Mesendoderm (in vitro differentiated cells): ENCODE data around the gene ODAD3.
A peak's percentile ranks its signal among the peaks of the same experiment; 100 is the strongest.

ENCODE experiments used
- DNase-seq: peaks from one replicate; pipeline ENCODE4 v3.0.0; 2013
- H2AK5ac ChIP-seq: 2 replicates; pipeline ENCODE4 v1.6.1; 2013; ENCODE audit warnings: low read length, inconsistent platforms
- H2BK120ac ChIP-seq: 2 replicates; pipeline ENCODE4 v1.6.1; 2013; ENCODE audit warnings: low read depth, mild to moderate bottlenecking, low read length, moderate library complexity, mixed read lengths
- H2BK15ac ChIP-seq: replicated peaks from 2 replicates; pipeline ENCODE4 v1.6.1; 2013; ENCODE audit warnings: low read depth, mild to moderate bottlenecking, moderate library complexity
- H2BK5ac ChIP-seq: 2 replicates; pipeline ENCODE4 v1.6.1; 2013; ENCODE audit warnings: low read length, inconsistent platforms
- H3K18ac ChIP-seq: 2 replicates; pipeline ENCODE4 v1.6.1; 2013; ENCODE audit warnings: mild to moderate bottlenecking, low read length, mixed read lengths
- H3K23ac ChIP-seq: one replicate; pipeline ENCODE4 v1.6.1; 2013; ENCODE audit warnings: low read length
- H3K27ac ChIP-seq: 2 replicates; pipeline ENCODE4 v1.5.1; 2013; ENCODE audit warnings: low read depth, mild to moderate bottlenecking, inconsistent platforms, low read length, moderate library complexity
- H3K27me3 ChIP-seq: 2 replicates; pipeline ENCODE4 v1.6.1; 2013; ENCODE audit warnings: low read length, control low read depth, mild to moderate bottlenecking, inconsistent platforms; ENCODE audit not compliant: insufficient read depth, poor library complexity
- H3K36me3 ChIP-seq: 2 replicates; pipeline ENCODE4 v1.6.1; 2013; ENCODE audit warnings: low read length, inconsistent platforms; ENCODE audit not compliant: control insufficient read depth, insufficient read depth
- H3K4ac ChIP-seq: one replicate; pipeline ENCODE4 v1.6.1; 2013; ENCODE audit warnings: low read depth, mild to moderate bottlenecking, low read length, moderate library complexity
- H3K4me1 ChIP-seq: 2 replicates; pipeline ENCODE4 v1.6.1; 2013; ENCODE audit warnings: low read depth, low read length, inconsistent platforms; ENCODE audit not compliant: control insufficient read depth
- H3K4me2 ChIP-seq: 2 replicates; pipeline ENCODE4 v1.6.1; 2013; ENCODE audit warnings: low read length
- H3K4me3 ChIP-seq: 2 replicates; pipeline ENCODE4 v1.5.1; 2013; ENCODE audit warnings: mild to moderate bottlenecking, low read length
- H3K56ac ChIP-seq: one replicate; pipeline ENCODE4 v1.6.1; 2013; ENCODE audit warnings: low read length
- H3K79me1 ChIP-seq: 2 replicates; pipeline ENCODE4 v1.6.1; 2013; ENCODE audit warnings: low read length, inconsistent platforms
- H3K79me2 ChIP-seq: 2 replicates; pipeline ENCODE4 v1.6.1; 2013; ENCODE audit warnings: mild to moderate bottlenecking, low read length; ENCODE audit not compliant: control insufficient read depth, insufficient read depth
- H3K9ac ChIP-seq: 2 replicates; pipeline ENCODE4 v1.6.1; 2013; ENCODE audit warnings: low read length, inconsistent platforms
- H4K5ac ChIP-seq: one replicate; pipeline ENCODE4 v1.6.1; 2013; ENCODE audit warnings: low read length
- H4K8ac ChIP-seq: one replicate; pipeline ENCODE4 v1.6.1; 2013; ENCODE audit warnings: low read depth, mild to moderate bottlenecking, control low read depth, low read length, moderate library complexity
- WGBS: extraction: QIAGEN DNeasy Blood & Tissue Kit; methylation state at CpG from one replicate; pipeline ENCODE4 v1.1.7; 2013; ENCODE audit warnings: low lambda C conversion rate, missing lambda C conversion rate; ENCODE audit not compliant: insufficient coverage; ENCODE audit errors: extremely low coverage; 5-methylcytosine and 5-hydroxymethylcytosine counted together

The ODAD3 gene

DNA sequence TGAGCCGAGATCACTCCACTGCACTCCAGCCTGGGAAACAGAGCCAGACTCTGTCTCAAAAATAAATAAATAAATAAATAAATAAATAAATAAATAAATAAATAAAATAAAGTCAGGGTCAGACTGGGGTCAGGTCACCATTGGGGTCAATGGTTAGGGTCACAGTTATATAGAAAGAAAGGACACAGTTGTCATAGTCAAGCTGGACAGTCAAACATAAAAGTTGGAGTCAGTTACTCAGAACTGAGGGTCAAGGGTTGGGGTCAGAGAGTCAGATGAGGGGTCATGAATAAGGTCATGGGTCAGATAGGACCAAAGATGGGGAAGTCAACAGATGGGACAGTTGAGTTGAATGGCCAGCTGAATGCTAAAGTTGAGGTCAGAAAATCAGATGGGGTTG, 34.1 kb downstream of the ODAD3 start:
- no peak overlapping the region for H3K4me2 ChIP-seq
- H2BK120ac ChIP-seq = no peak overlapping the region
- H3K79me2 ChIP-seq = no peaks in the 10 kb centered on the region
- WGBS = no CpG with 5 or more reads among the region's 1 CpG
- no peak overlapping the region for H2BK15ac ChIP-seq
- H3K27ac ChIP-seq = no peak overlapping the region
- H4K5ac ChIP-seq = no peak overlapping the region
- no peak overlapping the region for H3K56ac ChIP-seq
- no peaks in the 10 kb centered on the region for H3K4me1 ChIP-seq
- H3K36me3 ChIP-seq = no peaks in the 10 kb centered on the region
- no peak overlapping the region for H2AK5ac ChIP-seq
- H3K9ac ChIP-seq = no peak overlapping the region
- H3K4ac ChIP-seq = no peak overlapping the region
- no peak overlapping the region for H2BK5ac ChIP-seq
- H3K27me3 ChIP-seq = no peaks in the 10 kb centered on the region
- H4K8ac ChIP-seq = no peak overlapping the region
- no peaks in the 10 kb centered on the region for H3K79me1 ChIP-seq
- H3K4me3 ChIP-seq = no peak overlapping the region
- DNase-seq = no peak
- no peak overlapping the region for H3K18ac ChIP-seq
- no peak overlapping the region for H3K23ac ChIP-seq

DNA sequence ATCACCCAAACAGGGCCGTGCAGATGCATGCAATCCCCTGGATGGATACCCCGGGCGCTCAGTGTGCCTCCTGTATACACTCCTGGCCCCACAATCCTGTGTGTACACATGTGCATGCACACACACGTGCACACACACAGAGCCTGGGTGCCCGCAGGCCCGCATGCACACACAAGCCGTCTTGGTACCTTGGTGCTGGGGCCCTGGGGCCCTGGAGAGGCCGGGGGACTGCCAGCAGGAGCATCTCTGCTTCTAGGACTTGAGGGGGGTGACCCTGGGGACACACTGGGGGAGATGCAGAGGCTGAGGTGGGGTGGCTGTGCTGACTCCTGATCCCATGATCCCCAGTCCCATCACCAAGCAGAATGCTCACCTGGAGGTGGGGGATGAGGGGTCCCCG, 35.3 kb downstream of the ODAD3 start:
- Histone ChIP-seq H3K9ac (no peak overlapping the region), H3K4me3 (no peak overlapping the region), H2AK5ac (no peak overlapping the region), H3K27ac (no peak overlapping the region), H2BK15ac (no peak overlapping the region), H3K23ac (no peak overlapping the region), H4K8ac (no peak overlapping the region), H2BK5ac (no peak overlapping the region), H3K79me1 (no peaks in the 10 kb centered on the region), H3K27me3 (no peaks in the 10 kb centered on the region), H3K4ac (no peak overlapping the region), H2BK120ac (no peak overlapping the region), H3K36me3 (no peaks in the 10 kb centered on the region), H3K18ac (no peak overlapping the region), H3K56ac (no peak overlapping the region), H3K4me1 (peaks cover 2% of the 10 kb centered on the region), H4K5ac (no peak overlapping the region), H3K79me2 (no peaks in the 10 kb centered on the region), H3K4me2 (no peak overlapping the region)
- WGBS = no CpG with 5 or more reads among the region's 9 CpGs
- DNase-seq = no peak

DNA sequence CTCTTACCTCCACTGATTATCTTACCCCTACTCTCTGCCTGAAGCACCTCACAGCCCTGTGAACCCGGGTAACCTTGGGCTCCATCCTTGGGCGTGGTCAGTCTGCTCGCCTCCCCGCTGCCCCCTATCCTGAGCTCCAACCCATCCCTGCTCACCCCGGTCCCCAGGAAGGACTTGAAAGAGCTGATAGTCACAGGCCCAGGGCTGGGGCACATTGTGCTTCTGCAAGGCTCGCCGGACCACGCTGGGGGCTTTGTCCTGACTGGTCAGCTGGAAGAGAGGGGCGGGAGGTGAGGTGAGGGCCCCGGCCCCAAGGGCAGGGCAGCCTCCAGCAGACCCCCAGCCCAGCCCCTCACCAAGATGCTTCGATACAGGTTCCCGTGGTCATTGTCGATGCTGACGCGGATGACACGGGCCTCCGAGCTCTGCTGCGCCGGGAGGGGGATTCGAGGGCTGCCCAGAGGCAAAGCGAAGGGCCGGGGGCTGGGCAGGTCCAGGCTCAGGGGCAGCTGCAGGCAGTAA, 37.8 kb downstream of the ODAD3 start:
- Histone ChIP-seq H3K18ac (no peak overlapping the region), H2BK15ac (no peak overlapping the region), H3K79me1 (no peaks in the 10 kb centered on the region), H3K9ac (no peak overlapping the region), H3K27ac (no peak overlapping the region), H2BK120ac (no peak overlapping the region), H3K4me2 (no peak overlapping the region), H3K36me3 (no peaks in the 10 kb centered on the region), H3K56ac (no peak overlapping the region), H3K27me3 (no peaks in the 10 kb centered on the region), H2AK5ac (no peak overlapping the region), H2BK5ac (no peak overlapping the region), H3K4ac (no peak overlapping the region), H3K4me3 (no peak overlapping the region), H3K23ac (no peak overlapping the region), H3K79me2 (no peaks in the 10 kb centered on the region), H3K4me1 (peaks cover 2% of the 10 kb centered on the region), H4K8ac (no peak overlapping the region), H4K5ac (no peak overlapping the region)
- no CpG with 5 or more reads among the region's 22 CpGs for WGBS
- no peak for DNase-seq

DNA sequence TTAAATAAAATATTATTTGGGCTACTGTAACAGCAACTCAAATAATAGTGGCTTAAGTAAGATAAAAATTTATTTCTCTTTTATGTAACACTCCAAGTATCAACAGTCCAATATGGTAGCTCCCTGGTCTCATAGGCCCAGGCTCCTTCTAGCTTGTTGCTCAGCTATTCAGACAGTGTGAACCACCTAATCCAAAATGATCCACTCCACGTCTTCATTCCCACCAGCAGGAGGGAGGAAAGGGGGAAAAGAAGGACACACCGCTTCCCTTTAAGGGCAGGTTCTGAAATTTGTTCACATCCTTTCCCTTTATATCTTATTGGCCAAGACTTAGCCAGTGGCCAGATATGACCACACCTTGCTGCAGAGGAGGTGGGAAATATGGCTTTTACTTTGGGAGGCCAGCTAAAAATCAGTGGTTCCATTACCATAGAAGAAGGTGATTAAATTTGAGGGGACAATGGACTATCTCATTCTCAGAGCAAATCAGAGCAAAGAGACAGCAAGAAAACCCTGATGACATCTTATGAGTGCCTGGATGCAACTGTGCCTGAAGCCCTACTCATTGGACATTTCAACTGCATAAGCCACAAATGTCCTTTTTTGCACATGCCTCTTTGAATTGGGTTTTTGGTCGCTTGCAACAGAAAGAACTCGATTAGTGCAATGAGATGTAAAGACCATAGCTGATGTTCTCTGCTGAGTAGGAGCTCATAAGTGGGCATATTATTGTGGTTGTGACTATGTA, 43.8 kb downstream of the ODAD3 start:
- Histone ChIP-seq H3K18ac (no peak overlapping the region), H4K8ac (no peak overlapping the region), H3K79me1 (no peaks in the 10 kb centered on the region), H3K4me2 (no peak overlapping the region), H3K4me1 (peaks cover 2% of the 10 kb centered on the region), H2BK15ac (no peak overlapping the region), H3K27me3 (no peaks in the 10 kb centered on the region), H3K56ac (no peak overlapping the region), H2BK120ac (no peak overlapping the region), H3K23ac (no peak overlapping the region), H4K5ac (no peak overlapping the region), H3K79me2 (no peaks in the 10 kb centered on the region), H3K36me3 (no peaks in the 10 kb centered on the region), H3K4ac (no peak overlapping the region), H3K27ac (no peak overlapping the region), H2BK5ac (no peak overlapping the region), H3K4me3 (no peak overlapping the region), H3K9ac (no peak overlapping the region), H2AK5ac (no peak overlapping the region)
- DNase-seq = peak; percentile 36
- WGBS = no CpG with 5 or more reads among the region's 4 CpGs

DNA sequence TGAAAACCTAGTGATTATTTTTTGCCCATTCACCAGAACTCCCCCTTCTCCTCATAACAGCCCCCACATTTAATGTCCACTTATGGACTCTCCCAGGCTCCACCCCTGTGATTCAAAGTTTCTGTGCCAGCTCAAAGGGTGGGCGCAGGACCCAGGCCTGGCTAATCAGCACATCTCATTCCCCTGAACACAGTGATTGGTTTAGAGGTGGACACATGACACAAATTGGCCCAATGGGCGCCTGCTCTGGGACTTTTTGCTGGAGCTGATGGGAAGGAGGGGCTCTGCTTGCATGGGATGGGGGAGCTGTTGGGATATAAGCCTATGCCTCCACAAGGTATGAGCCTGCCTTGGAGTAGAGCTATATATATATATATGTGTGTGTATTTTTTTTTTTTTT, 44.6 kb downstream of the ODAD3 start:
- H3K18ac ChIP-seq = no peak overlapping the region
- H3K79me1 ChIP-seq = no peaks in the 10 kb centered on the region

More for the DNA sequence above, 44.6 kb downstream of the ODAD3 start:
- peaks cover 2% of the 10 kb centered on the region for H3K4me1 ChIP-seq
- H3K4me3 ChIP-seq = no peak overlapping the region
- no peaks in the 10 kb centered on the region for H3K36me3 ChIP-seq
- no peak overlapping the region for H3K4me2 ChIP-seq
- H3K27me3 ChIP-seq = no peaks in the 10 kb centered on the region
- H2BK15ac ChIP-seq = no peak overlapping the region
- no peak overlapping the region for H3K4ac ChIP-seq
- no peak overlapping the region for H4K5ac ChIP-seq
- H4K8ac ChIP-seq = no peak overlapping the region
- no peak overlapping the region for H2AK5ac ChIP-seq
- no peaks in the 10 kb centered on the region for H3K79me2 ChIP-seq
- no peak overlapping the region for H3K9ac ChIP-seq
- no CpG with 5 or more reads among the region's 2 CpGs for WGBS
- H3K23ac ChIP-seq = no peak overlapping the region
- H2BK120ac ChIP-seq = no peak overlapping the region
- DNase-seq = no peak
- H3K27ac ChIP-seq = no peak overlapping the region
- H3K56ac ChIP-seq = no peak overlapping the region
- no peak overlapping the region for H2BK5ac ChIP-seq
